Stimulated activated CD4-positive, alpha-beta T cell treated with anti-CD3 and anti-CD28 coated beads, Interleukin-1b, Interleukin-23, amount 100 ng/mL, for 24 hours (primary cell): ENCODE measurements around the gene UCKL1.

Source experiments
- DNase-seq, 4 experiments: peaks; one replicate each; pipeline ENCODE4 v3.0.0-alpha.2; 2020; ENCODE audit warnings: low read depth in 4 of 4, low spot score in 1 of 4

Gene UCKL1

DNA sequence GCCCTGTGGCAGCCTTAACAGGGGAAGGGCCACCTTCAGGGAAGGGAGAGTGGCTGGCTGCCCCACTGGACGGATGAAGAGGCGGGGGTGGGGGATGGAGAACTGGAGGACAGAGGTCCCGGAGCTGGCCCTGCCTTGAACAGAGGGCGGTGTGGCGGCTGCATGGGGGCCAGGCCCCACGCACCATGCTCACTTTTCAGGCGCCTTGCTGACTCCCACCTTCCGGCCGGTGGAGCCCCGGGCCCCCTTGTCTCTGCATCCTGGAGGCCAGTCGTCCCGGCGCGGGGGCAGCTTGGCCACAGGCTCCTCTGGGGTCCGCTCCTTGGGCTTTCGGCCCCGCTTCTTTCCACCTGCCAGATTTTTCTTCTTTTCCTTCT is 3.5 kb upstream of the UCKL1 start:
- DNase-seq, result no peak

DNA sequence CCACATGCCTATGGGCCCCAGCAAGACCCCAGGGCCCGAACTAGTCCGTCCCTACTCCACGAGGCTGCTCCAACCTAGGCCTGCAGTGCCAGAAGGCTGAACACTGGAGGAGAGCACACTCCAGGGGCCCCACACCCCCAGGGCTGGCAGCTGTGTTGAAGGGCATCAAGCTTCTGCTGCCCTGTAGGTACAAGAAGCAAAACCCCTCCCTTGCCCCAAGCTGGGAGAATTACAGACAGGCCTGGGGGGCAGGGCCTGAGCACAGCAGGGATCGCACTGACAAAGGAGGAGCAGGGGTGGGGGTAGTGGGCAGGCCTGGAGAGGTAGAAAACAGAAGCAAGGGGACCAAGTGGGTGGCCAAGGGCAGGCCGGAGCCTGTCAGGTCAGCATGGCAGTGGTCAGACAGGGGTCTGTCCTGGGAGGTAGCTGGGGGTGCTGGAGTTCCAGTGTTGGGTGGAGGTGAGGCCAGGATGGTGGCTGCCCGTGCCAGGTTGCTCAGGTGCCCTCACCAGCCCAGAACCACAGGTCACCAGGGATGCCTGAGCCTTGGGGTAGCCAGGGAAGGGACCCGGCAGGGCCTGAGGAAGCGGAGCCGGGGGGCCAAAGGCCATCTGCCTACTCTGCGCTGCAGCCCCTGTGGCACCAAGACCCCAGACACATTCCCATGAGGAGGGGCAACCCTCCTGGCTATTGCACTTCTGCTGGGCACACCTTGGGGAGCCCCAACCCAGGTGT is 2.9 kb upstream of the UCKL1 start:
- no peak for DNase-seq

DNA sequence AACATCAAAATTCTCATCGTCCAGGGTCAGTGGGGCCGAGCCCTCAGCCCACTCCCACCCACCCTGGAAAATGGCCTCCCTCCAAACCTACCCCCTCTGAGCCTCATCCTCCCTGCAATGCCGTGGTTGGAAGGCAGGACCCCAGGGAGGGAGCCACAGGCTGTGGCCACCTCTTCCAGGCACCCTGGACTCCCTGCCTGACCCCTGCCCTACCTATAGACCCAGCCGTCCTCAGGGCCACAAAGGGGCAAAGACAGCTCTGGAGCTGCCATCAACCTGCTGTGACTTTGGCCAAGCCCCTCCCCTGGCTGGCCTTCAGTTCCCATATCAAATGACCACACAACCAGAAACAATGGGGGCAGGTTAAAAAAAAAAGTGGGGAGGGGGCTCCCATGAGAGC is 2.3 kb upstream of the UCKL1 start:
- no peak for DNase-seq

DNA sequence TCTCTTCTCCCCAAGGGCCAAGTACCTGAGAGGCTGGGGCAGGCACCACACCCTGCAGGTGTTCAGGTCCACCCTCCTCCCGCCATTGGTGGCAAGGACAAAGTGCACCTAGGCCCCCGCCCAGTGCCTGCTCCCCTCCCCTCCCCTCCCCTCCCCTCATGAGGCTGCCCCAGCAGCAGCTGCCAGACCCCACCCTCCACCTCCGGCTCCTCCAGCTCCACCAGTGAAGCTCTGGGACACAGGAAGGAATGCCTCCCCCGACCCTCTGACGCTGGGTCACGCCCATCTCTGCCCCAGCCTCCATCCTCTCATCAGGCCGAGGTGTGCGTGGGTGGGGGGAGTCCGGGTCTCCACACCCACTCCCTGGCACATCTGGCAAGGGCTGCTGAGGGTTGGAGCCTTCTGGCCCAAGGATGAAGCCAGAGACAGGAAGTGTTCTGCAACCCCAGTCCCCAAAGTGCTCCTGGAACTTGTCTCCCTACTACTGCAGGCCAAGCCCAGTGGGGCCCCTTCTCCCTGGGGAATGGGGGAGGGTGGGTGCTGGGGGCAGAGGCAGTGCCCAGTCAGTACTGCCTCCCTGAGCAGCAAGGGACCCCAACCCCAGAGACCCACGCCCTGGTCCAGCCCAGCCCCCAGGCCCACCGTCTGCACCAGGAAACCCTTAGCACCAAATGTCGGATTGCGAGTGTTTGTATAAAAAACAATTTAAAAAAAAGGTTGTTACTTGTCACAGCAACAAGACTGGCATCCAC is 1.6 kb upstream of the UCKL1 start:
- DNase-seq, result peak in 1 of 4 experiments; percentile 48

DNA sequence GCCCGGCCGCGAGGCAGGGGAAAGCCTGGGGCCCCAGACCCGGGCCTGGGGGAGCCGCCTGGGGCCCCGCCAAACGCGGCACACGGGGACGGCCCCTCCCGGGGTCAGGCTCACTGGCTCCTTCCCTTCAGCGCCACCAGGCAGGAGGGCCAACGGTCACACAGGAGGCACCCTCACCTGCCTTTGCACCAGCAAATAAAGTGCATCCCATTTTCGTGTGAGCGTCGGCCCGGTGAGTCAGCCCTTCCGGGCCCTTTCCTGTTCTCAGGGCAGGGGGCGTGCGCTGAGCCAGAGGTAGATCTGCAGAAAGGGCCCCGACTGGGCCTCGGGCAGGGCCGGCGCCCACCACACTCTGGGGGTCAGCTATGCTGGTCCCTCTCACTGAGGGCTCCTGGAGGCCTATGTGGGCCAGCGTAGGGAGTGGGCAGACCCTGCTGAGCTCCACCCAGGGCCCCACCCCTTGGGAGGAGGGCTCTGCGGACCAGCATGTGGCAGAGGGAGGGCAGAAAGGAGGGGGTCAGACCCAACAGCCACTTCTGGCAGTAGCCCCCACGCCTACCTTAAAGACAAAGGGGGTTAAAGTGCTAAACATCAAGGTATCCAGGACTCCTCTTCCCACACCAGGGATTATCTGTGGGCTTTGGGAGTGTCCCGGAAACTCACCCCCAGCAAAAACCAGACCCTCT is 931 bp upstream of the UCKL1 start:
- DNase-seq, result peak in 2 of 4 experiments; percentile 52 to 62

DNA sequence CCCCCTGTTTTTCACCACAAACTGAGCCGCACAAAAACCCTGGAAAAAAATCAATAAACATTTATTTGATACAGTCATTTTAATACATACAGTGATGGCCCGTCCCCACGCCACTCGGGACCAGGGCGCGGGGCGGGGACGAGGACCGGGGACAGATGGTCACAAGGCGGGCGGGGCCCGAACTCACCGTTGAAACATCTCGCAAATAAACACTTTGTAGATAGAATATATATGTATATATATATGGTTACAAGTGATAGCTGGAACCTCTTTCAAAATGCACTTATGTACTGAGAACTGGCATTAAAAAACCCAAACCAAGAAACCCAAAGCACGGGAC is 418 bp upstream of the UCKL1 start:
- no peak for DNase-seq

DNA sequence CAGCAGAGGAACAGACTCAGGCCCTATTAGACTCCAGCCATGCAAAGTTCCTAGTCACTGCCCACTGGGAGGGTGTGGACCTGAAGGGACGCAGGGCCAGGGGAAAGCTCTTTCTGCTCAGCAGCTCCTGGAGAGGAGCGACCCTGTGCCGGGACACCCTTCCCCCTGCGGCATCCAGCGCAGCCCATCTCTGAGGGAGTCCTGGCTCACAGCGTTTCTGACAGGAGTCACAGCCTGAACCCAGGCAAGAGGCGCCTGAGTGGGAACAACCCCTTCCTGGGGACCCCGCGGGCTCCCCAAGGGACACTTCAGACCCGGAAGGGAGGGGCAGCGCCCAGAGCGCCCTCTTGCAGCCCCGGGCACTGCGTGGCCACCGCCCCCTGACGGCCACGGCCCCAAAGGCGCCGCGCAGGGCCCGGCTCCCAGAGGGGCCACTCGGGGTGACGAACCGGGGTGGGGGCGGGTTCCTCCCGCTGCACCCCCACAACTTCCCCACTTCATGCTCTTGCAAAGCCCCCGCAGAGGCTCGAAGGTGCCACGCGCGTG is 862 bp downstream of the UCKL1 start:
- no peak for DNase-seq

DNA sequence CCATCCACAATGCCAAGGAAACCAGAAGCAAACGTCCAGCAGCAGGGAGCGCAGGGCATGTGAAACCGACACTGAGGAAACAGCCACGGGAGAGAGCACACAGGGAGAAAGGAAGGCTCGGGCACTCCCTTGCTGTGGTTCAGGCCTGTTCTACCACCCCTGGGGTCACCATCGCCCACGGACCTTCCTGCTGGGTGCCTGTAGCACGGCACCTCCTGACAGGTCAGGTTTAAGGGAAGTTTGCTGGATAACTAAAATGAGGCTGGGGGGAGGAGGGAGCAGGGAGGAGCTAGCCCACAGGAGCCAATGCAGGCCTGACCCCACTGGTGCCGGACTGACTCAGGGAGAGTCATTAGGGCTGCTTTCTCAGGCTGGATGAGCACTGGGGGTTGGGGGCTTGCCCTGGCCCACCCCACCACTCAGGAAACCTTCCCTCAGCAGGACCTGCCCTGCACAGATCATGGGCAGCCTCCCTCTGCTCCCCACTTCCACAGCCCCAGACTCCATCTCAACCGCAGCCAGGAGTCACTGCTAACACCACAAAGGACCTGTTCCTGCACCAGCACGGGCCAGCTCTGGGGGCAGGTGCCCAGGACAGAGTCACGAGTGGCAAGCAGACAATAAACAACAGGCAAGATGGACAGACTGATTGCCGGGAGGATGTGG is 2.3 kb downstream of the UCKL1 start:
- DNase-seq, result no peak

DNA sequence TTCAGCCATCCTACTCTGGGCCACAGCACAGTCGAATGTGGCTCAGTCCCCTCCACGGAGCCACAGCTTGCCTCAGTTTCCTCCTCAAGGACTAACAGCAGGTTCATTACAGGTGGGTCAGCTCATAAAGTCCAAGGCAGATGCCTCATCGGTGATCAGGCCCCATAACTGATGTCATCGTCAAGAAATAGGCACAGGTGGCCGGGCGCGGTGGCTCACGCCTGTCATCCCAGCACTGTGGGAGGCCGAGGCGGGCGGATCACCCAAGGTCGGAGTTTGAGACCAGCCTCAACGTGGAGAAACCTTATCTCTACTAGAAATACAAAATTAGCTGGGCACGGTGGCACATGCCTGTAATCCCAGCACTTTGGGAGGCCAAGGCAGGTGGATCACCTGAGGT is 3.4 kb downstream of the UCKL1 start:
- no peak for DNase-seq

DNA sequence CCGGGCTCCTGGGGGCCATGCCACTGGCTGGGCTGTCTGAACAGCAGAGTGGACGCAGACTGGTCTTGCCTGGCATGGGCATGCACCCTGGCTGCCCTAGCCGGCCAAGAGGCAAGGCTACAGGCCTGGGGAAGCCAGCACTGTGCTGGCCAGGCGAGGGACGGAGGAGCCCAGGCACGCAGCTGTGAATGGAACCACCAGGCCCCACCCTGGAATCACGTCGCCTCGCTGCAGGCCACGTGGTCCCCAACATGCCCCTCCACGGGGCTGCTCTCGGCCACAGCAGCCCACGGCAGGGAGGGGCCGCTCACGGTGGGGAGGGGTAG is 4.0 kb downstream of the UCKL1 start:
- no peak for DNase-seq

DNA sequence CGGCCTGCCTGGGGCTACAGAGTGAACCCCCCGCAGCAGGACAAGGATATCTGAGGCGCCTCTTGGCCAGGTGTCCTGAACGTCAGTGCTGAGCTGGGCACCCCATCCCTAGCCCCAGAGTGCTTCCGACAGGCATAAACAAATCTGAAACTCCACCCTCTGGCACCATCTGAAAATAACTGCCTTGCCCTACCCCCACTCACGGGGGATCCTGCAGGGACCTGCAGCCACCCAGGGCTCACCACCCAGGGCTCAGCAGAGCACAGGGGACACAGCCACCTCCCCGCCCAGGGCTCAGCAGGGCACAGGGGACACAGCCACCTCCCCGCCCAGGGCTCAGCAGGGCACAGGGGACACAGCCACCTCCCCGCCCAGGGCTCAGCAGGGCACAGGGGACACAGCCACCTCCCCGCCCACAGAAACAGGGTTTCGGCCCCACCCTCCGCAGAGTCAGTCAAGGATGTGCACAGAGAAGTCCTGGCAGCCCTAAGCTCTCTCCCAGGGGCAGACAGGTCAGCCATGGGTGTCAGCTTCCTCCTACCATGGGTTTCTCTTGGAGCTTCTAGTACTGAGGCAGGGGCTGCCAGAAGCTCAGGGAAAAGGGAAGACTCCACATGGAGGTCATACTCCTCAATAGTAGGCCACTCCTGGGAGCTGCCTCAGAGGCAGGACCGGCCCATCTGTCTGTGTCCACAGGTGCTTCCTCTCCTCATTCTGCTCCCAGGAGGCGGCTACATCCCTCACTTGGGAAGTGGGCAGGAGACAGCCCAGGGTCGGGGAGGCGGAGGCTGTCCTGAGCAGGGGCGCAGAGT is 4.6 kb downstream of the UCKL1 start:
- DNase-seq, result no peak

DNA sequence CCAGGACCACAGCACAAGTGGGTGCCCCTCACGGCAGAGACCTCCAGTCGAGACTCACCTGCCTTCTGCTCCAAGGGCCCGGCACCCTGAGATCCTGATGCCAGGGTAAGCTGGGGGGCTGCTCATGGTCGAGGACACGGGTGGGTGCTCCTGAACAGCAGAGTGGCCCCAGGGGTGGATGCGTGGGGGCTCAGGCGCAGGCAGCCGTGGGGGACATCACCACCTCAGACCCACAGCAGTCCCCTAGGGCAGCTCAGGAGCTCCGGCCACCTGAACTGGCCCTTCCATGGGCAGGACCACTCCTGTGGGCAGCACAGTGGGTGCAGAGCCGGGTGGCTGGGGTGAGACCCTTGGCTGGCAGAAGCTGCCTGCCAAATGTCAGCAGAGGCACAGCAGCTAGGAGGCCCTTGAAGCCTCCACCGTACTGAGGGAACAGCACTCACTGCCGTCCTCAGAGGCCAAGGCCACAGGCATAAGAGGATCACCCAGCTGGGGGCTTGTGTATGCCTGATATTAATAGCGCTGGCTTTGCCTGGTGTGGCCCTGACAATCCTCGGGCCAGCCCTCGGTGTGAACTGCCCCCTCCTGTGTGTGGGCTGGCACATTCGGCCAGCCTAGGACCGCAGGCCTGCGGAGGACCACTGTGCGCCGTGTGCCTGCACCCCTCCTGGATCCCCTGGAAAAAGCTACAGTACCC is 5.4 kb downstream of the UCKL1 start:
- no peak for DNase-seq

DNA sequence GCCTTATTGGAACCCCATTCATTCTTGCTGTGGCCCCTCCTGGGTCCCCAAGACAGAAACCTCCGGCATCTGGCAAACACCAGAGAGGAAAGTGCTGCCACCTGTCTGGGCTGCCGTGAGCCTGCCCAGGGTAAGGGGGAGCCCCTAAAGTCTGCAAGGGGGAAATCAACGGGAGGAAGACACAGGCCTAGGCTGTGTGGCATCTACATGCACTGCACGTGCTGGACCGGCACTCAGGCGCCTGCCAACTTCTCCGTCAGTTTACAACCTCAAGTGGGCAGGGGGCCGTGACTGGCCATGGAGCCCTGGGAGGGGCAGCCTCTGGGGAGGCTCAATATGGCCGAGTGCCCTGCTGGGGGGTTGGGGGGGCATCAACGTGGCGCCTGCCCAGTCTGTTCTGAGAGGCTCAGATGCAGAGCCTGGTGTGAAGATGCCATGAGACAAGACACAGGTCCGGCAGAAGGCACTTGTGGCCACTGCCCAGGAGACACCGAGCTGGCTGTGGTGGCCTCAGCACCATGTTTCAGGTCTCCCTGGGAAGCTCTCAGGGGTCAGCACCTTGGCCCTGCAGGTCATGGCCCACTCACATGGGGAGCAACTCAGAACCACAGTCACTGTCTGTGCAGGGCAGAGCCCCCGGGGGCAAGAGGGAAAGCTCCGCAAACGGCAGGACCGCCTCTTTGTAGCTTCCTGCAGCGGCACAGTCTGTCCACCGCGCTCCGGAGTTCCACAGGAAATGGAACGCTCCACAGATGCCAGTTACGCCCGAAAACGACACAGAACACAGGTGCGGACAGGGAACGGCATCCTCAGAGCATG is 8.4 kb downstream of the UCKL1 start:
- no peak for DNase-seq

DNA sequence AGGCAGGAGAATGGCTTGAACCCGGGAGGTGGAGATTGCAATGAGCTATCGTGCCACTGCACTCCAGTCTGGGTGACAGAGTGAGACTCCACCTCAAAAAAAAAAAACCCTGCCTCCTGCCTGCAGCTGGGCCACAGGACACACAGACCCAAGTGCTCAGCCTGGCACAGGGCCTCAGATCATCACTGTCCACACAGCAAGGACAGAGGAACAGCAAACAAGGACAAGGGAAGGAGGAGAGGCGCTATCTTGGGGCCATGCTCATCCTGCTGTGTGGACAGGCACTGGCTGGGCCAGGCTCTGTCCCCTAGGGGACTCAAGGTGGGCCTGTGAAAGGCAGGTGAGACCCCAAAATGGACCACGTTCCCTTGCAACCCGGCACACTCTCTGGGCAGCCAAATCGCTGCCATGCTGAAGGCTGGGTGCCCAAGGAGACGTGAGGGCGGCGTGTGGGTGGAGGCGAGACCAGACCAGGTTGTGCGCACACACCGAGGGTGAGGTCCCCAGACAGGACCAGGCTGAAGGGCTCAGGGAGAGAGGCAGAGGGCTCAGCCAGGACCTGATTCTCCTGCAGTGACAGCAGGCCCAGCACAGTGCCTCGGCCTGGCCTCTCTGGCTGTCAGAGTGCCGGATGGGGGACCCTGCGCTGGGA is 9.1 kb downstream of the UCKL1 start:
- DNase-seq, result no peak

DNA sequence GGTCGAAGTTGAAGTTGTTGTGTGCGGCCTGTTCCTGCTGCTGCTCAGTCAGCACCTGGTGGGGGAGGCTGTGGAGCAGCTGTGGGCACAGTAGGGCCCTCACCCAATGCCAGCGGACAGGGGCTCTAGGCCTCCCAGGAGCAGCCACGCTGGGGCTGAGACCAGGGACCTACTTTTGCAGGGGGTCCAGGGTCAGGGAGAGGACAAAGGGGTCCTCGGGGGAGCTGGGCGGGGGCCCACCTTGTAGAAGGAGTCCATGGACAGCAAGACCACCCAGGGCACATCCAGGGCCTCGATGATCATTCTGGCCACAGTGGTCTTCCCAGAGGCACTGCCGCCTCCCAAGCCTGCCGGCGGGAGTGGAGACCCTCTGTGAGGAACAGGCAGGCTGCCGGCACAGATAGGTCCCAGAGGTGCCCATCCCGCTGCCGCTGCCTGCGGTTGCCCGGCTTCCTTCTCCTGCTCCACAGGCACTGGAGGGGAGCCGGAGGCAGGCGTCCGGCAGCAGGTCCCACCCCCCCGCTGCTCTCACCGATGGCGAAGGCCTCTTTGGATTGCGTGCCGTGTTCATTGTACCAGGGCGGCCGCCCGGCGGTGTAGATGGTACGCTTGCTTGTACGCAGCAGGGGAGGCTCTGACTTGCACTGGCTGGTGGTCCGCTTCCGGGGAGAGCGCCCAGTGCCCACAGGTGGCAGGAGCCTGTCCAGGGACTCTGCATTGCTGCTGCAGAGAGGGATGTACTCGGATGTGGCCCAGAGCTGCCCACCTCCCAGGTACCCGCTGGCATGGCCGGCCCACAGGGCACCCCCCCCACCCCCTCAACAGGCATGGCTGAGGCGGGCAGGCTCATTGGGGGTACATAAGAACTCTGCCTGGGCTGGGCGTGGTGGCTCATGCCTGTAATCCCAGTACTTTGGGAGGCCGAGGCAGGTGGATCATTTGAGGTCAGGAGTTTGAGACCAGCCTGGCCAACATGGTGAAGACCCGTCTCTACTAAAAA is 10.0 kb downstream of the UCKL1 start:
- no peak for DNase-seq

DNA sequence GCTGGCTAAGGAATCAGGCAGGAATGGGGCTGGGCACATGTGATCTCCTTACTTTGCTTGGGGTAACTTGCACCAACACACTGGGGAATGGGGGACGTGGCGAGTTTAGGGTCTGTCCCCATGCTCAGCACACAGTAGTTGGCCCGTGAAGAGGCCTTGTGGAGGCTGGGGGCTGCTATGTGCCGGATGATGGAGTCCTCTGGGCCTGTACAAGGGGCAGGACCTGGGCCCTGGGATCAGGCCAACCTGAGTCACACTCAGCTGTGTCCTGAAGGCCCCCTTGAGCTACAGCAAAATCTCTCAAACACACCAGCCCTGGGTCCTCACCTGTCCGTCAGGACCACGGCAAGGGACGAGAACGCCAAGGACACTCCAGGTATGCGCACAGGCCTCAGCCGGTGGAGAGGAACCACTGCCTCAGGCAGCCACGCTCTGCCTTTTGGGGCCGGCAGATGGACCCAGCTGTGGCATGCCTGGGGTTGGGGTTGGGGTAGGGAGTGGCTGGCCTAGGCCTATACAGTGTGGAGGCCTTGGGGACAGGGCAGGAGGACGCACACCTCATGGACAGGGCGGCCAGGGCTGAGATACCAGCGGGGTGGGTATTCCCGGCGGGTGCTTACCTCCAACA is 11.1 kb downstream of the UCKL1 start:
- DNase-seq, result no peak
